Neutrophil (primary cell): ENCODE data around the gene STX17.

Experiments used
- H3K27ac ChIP-seq: fragments of 200-600 bp; sonication (generic); 2 replicates; pipeline ENCODE4 v1.5.1; 2016; ENCODE audit warnings: mild to moderate bottlenecking, moderate library complexity
- H3K27me3 ChIP-seq: fragments of 200-600 bp; sonication (generic); 2 replicates; pipeline ENCODE4 v1.6.0; 2016; ENCODE audit warnings: mild to moderate bottlenecking
- H3K36me3 ChIP-seq: fragments of 200-600 bp; sonication (generic); 2 replicates; pipeline ENCODE4 v1.5.1; 2017
- H3K4me1 ChIP-seq, 2 experiments: fragments of 200-600 bp in 1 of 2; sonication (generic) in 1 of 2; 1 replicate in 1 of 2; 2 replicates in 1 of 2; pipeline versions ENCODE4 v1.5.1 to v1.6.1; 2013 to 2016; ENCODE audit warnings: low read depth in 1 of 2, low read length in 1 of 2, mild to moderate bottlenecking in 1 of 2, moderate library complexity in 1 of 2; ENCODE audit not compliant: control insufficient read depth in 1 of 2, insufficient read depth in 1 of 2
- H3K4me3 ChIP-seq, 2 experiments: fragments of 200-600 bp in 1 of 2; sonication (generic) in 1 of 2; 1 replicate in 1 of 2; 2 replicates in 1 of 2; pipeline ENCODE4 v1.5.1; 2013 to 2016; ENCODE audit warnings: low read depth in 1 of 2, low read length in 1 of 2, mild to moderate bottlenecking in 1 of 2, moderate library complexity in 1 of 2
- H3K9me3 ChIP-seq: fragments of 200-600 bp; sonication (generic); 2 replicates; pipeline ENCODE4 v1.5.1; 2016
- TF ChIP-seq, protein P1 (sequence below): fragments of 200-600 bp; sonication (generic); IDR thresholded peaks from 2 replicates; pipeline ENCODE4 v1.5.1; 2016; ENCODE audit warnings: antibody characterized with exemption

STX17 gene

DNA sequence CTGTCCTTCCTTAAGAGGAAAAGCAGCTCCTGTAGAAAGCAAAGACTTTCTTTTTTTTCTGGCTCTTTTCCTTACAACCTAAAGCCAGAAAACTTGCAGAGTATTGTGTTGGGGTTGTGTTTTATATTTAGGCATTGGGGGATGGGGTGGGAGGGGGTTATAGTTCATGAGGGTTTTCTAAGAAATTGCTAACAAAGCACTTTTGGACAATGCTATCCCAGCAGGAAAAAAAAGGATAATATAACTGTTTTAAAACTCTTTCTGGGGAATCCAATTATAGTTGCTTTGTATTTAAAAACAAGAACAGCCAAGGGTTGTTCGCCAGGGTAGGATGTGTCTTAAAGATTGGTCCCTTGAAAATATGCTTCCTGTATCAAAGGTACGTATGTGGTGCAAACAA, 42.5 kb upstream of the STX17 start:
- no peaks in the 10 kb centered on the region for H3K9me3 ChIP-seq
- no peak overlapping the region for H3K4me3 ChIP-seq
- H3K27me3 ChIP-seq, result no peaks in the 10 kb centered on the region
- no peaks in the 10 kb centered on the region for H3K4me1 ChIP-seq
- no peak overlapping the region for H3K27ac ChIP-seq
- H3K36me3 ChIP-seq, result no peaks in the 10 kb centered on the region
- TF ChIP-seq, protein P1, sequence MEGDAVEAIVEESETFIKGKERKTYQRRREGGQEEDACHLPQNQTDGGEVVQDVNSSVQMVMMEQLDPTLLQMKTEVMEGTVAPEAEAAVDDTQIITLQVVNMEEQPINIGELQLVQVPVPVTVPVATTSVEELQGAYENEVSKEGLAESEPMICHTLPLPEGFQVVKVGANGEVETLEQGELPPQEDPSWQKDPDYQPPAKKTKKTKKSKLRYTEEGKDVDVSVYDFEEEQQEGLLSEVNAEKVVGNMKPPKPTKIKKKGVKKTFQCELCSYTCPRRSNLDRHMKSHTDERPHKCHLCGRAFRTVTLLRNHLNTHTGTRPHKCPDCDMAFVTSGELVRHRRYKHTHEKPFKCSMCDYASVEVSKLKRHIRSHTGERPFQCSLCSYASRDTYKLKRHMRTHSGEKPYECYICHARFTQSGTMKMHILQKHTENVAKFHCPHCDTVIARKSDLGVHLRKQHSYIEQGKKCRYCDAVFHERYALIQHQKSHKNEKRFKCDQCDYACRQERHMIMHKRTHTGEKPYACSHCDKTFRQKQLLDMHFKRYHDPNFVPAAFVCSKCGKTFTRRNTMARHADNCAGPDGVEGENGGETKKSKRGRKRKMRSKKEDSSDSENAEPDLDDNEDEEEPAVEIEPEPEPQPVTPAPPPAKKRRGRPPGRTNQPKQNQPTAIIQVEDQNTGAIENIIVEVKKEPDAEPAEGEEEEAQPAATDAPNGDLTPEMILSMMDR, result no peak

DNA sequence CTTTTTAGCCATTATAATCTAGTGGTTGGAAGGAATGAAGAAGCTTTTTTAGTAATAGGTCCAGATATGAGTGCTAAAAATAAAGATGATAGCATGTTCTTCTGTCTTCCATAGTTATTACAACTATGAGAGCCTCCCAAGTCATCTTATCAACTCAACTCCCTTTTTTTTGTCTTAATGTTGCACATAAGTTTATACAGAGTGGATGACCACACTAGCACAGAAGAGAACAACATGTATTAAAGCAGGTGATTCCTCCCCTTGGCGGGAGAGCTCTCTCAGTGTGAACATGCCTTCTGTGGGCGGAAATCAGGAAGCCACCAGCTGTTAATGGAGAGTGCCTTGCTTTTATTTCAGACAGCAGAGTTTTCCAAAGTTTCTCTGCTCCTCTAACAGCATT, 40.1 kb upstream of the STX17 start:
- H3K27me3 ChIP-seq, result no peaks in the 10 kb centered on the region
- H3K27ac ChIP-seq, result no peak overlapping the region
- TF ChIP-seq, protein P1, result no peak

DNA sequence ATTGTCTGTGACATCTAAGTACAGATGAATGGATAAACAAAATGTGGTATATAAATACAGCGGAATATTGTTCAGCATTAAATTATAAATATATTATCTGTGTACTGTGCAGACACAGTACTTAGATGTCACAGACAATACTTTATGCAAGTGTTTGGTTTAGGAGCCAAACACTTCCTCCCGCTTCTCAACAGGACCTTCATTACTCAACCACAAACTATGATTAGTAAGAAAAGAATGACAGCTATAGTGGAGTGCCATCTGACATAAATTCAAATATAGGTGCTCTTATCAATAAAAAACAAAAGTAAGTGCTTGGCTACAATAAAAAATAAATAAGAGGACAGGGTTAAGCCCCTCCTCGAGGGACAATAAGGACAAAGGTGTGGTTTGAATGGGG, 38.9 kb upstream of the STX17 start:
- TF ChIP-seq, protein P1, result no peak
- H3K27ac ChIP-seq, result no peak overlapping the region
- H3K36me3 ChIP-seq, result no peaks in the 10 kb centered on the region
- no peaks in the 10 kb centered on the region for H3K4me1 ChIP-seq
- H3K4me3 ChIP-seq, result no peak overlapping the region
- H3K27me3 ChIP-seq, result no peaks in the 10 kb centered on the region
- H3K9me3 ChIP-seq, result no peaks in the 10 kb centered on the region

More for the DNA sequence above, 40.1 kb upstream of the STX17 start:
- Histone ChIP-seq H3K36me3 (no peaks in the 10 kb centered on the region), H3K4me3 (no peak overlapping the region), H3K9me3 (no peaks in the 10 kb centered on the region), H3K4me1 (no peaks in the 10 kb centered on the region)

DNA sequence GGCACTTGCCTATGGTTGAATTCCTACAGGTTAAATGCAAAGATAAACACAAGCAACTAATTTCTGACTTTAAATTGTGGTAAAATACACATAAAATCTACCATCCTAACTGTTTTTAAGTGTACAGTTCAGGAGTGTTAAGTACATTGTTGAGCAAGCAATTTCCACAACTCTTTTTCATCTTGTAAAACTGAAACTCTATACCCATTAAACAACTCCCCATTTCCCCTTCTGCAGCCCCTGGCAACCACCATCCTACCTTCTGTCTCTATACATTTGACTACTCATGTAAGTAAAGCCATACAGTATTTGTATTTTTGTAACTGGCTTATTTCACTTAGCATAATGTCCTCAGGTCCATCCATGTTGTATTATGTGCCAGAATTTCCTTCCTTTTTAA, 38.5 kb upstream of the STX17 start:
- Histone ChIP-seq H3K36me3 (no peaks in the 10 kb centered on the region), H3K27ac (no peak overlapping the region), H3K9me3 (no peaks in the 10 kb centered on the region), H3K4me1 (no peaks in the 10 kb centered on the region), H3K27me3 (no peaks in the 10 kb centered on the region), H3K4me3 (no peak overlapping the region)
- TF ChIP-seq, protein P1, result no peak

DNA sequence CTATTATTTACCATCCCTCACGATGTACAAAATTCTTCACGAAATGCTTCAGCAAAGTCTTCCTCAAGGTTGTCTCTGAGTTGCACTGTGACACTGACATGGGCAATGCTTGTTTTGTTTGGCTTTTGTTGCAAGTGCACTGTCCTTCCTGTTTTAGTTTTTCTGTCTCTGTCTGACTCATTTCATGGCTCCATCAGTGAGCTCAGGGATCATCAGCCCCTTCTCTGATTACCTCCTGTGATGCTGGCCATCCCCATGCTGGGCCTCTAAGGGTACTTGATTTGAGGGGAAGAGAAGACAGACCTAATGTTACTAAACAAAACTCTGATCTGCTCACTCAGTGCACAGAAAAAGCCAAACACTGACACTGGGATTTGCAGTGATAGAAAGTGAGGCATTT, 37.6 kb upstream of the STX17 start:
- Histone ChIP-seq H3K4me3 (no peak overlapping the region), H3K9me3 (no peaks in the 10 kb centered on the region), H3K27me3 (no peaks in the 10 kb centered on the region), H3K36me3 (no peaks in the 10 kb centered on the region), H3K4me1 (no peaks in the 10 kb centered on the region), H3K27ac (no peak overlapping the region)
- TF ChIP-seq, protein P1, result no peak

DNA sequence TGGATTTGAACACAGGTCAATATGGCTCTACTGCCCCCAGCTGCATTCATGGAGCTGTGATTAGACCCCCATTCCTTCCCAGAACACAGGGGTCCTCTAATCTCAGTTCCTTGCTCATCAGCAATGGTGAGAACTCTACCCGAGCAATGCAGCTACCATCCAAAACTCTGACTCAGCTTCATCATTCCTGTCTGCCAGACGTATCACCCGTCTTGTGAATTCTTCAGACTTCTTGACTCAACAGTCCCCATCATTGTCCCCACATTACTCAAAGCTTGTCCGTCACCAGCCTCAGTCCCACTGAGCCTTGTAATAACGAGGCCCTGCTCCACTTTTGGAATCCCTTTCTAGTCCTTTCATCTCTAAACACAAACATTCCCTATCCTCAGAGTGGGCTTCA, 36.3 kb upstream of the STX17 start:
- Histone ChIP-seq H3K4me3 (no peak overlapping the region), H3K4me1 (no peaks in the 10 kb centered on the region), H3K9me3 (no peaks in the 10 kb centered on the region), H3K27me3 (no peaks in the 10 kb centered on the region), H3K36me3 (no peaks in the 10 kb centered on the region), H3K27ac (no peak overlapping the region)
- TF ChIP-seq, protein P1, result no peak
